Measurements from ENCODE around the gene OR2AG1.

- TF ChIP-seq CTCF (IDR thresholded peaks at IDR 0.05) (no peak), POLR2A (IDR thresholded peaks at IDR 0.05) (no peak), EP300 (IDR thresholded peaks at IDR 0.05; ENCODE audit: low read depth) (no peak), POLR2AphosphoS5 (IDR thresholded peaks at IDR 0.05) (no peak)
These were observed 47.5 kb upstream of the OR2AG1 start for GRCh38 chr11:6735306-6735705.
